HUES6 (cell line): ENCODE data around the gene RPS14.
"Not testable (repeated sequence)": the region's sequence is repeated elsewhere in the genome, so short reads cannot be mapped to it uniquely, and the experiment has no call there.

Experiments used
- H3K27ac ChIP-seq: 2 replicates; pipeline ENCODE4 v1.7.0; 2013; ENCODE audit warnings: low read depth, mild to moderate bottlenecking, low read length, inconsistent platforms
- H3K27me3 ChIP-seq: 2 replicates; pipeline ENCODE4 v1.6.1; 2013; ENCODE audit warnings: low read length; ENCODE audit not compliant: control insufficient read depth, insufficient read depth
- H3K36me3 ChIP-seq: 2 replicates; pipeline ENCODE4 v1.6.1; 2013; ENCODE audit warnings: low read length; ENCODE audit not compliant: control insufficient read depth, insufficient read depth
- H3K4me1 ChIP-seq: 2 replicates; pipeline ENCODE4 v1.6.1; 2013; ENCODE audit warnings: low read length; ENCODE audit not compliant: control insufficient read depth, insufficient read depth
- H3K4me3 ChIP-seq: 2 replicates; pipeline ENCODE4 v1.5.1; 2013; ENCODE audit warnings: low read depth, low read length
- H3K9ac ChIP-seq: one replicate; pipeline ENCODE4 v1.6.1; 2013; ENCODE audit warnings: mild to moderate bottlenecking, low read length
- H3K9me3 ChIP-seq: 2 replicates; pipeline ENCODE4 v1.6.1; 2013; ENCODE audit warnings: low read depth, low read length; ENCODE audit not compliant: control insufficient read depth, insufficient read depth

RPS14 gene

GRCh38 chr5:150457121-150457520 lies 7.6 kb upstream of the RPS14 start:
- Histone ChIP-seq H3K9ac (no peak overlapping the region), H3K36me3 (no peaks in the 10 kb centered on the region), H3K4me1 (peaks cover 54% of the 10 kb centered on the region), H3K27ac (no peak overlapping the region; the same call in 1 of the 2 replicates), H3K27me3 (no peaks in the 10 kb centered on the region), H3K4me3 (no peak overlapping the region), H3K9me3 (no peaks in the 10 kb centered on the region)

DNA sequence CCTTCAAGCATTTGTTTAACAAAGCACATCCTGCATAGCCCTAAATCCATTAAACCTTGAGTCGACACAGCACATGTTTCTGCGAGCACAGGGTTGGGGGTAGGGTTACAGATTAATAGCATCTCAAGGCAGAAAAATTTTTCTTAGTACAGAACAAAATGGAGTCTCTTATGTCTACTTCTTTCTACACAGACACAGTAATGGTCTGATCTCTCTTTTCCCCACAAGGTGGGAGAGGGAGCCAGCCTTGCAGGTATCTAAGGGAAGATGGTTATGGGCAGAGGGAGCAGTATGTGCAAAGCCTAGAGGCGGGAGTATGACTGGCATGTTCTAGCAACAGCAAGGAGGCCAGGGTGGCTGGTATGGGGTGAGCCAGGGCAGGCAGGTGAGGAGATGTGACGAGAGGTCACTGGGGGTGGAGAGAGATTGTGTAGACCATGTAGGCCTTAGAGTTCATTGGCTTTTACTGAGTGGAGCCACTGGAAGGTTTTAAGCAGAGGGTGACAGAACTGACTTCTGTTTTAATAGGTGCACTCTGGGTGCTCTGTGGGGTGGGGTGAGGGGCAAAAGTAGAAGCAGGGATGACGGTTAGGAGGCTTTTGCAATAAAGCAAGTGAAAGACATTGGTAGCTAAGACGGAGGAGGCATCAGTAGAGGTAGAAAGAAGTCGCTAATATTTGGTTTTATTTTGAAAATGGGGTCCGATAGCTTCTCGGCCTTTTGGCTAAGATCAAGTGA lies 5.1 kb upstream of the RPS14 start:
- Histone ChIP-seq H3K4me1 (peaks cover 38% of the 10 kb centered on the region), H3K9me3 (no peaks in the 10 kb centered on the region), H3K4me3 (no peak overlapping the region), H3K36me3 (no peaks in the 10 kb centered on the region), H3K27ac (peak overlapping the region; percentile 43; the same call in 1 of the 2 replicates), H3K9ac (peak overlapping the region; percentile 77), H3K27me3 (no peaks in the 10 kb centered on the region)

- H3K27me3 ChIP-seq, H3K36me3 ChIP-seq, H3K9me3 ChIP-seq, H3K4me3 ChIP-seq: not testable (repeated sequence)
- peaks cover 31% of the 10 kb centered on the region for H3K4me1 ChIP-seq
- H3K9ac ChIP-seq = peak overlapping the region; percentile 75
- H3K27ac ChIP-seq = peak overlapping the region; percentile 39; the same call in 1 of the 2 replicates
Observed at GRCh38 chr5:150454027-150454426, 4.5 kb upstream of the RPS14 start.

GRCh38 chr5:150452914-150453313 lies 3.4 kb upstream of the RPS14 start:
- H3K9ac ChIP-seq = no peak overlapping the region

DNA sequence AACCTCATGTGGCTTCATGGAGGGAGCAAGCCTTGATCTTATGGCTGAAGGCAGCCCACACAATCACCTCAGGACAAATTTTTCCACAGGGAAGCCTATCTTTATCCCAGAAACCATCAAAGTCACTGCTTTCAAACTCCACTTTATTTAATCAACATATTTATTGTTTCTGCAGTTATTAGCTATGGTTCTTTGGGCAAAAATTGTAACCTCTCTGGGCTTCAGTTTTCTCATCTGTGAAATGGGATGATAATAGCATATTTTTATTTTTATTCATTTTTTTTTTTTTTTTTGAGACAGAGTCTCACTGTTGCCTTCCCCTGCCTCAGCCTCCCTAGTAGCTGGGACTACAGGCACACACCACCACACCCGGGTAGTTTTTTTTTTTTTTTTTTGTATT lies 2.1 kb upstream of the RPS14 start:
- Histone ChIP-seq H3K36me3 (peaks cover 28% of the 10 kb centered on the region), H3K4me3 (no peak overlapping the region), H3K9me3 (no peaks in the 10 kb centered on the region), H3K27me3 (no peaks in the 10 kb centered on the region), H3K9ac (no peak overlapping the region), H3K4me1 (peaks cover 26% of the 10 kb centered on the region), H3K27ac (no peak overlapping the region)

More at GRCh38 chr5:150452914-150453313, 3.4 kb upstream of the RPS14 start:
- peak overlapping the region; percentile 59; the same call in 1 of the 2 replicates for H3K27ac ChIP-seq
- H3K36me3 ChIP-seq = peaks cover 15% of the 10 kb centered on the region
- no peaks in the 10 kb centered on the region for H3K27me3 ChIP-seq
- no peaks in the 10 kb centered on the region for H3K9me3 ChIP-seq
- no peak overlapping the region for H3K4me3 ChIP-seq
- H3K4me1 ChIP-seq = peaks cover 33% of the 10 kb centered on the region

GRCh38 chr5:150448952-150449516 lies 505 bp downstream of the RPS14 start:
- Histone ChIP-seq H3K27ac (peak overlapping the region; percentile 99), H3K27me3 (no peaks in the 10 kb centered on the region), H3K9ac (peak overlapping the region; percentile 99), H3K9me3 (no peaks in the 10 kb centered on the region), H3K36me3 (peaks cover 54% of the 10 kb centered on the region), H3K4me3 (peak overlapping the region; percentile 85), H3K4me1 (peaks cover 15% of the 10 kb centered on the region; the same call in 1 of the 2 replicates)

GRCh38 chr5:150448334-150448733 lies 1.2 kb downstream of the RPS14 start:
- Histone ChIP-seq H3K4me1 (peaks cover 8% of the 10 kb centered on the region; the same call in 1 of the 2 replicates), H3K9me3 (no peaks in the 10 kb centered on the region), H3K36me3 (peaks cover 61% of the 10 kb centered on the region), H3K27me3 (no peaks in the 10 kb centered on the region), H3K9ac (peak overlapping the region; percentile 99), H3K4me3 (peak overlapping the region; percentile 85), H3K27ac (peak overlapping the region; percentile 99)

DNA sequence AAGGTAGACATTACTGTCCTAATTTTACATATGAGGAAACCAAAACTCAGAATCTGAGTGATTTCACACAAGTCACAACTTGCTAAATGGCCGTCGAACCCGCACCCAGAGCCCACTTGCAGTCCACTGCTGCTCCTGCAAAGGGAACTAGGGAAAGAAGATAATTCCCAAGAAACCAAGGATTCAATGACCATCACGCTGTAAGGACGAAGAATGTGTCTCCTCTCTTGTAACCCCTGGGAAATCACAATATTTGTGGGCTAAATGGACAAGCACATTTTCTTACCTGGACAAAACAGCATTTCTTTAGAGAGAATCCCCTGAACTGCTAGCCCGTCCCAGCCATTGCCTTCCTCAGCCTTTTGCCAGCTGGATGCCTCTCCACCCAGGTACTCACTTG lies 2.4 kb downstream of the RPS14 start:
- H3K27me3 ChIP-seq = no peaks in the 10 kb centered on the region
- peak overlapping the region; percentile 85; the same call in 1 of the 2 replicates for H3K4me3 ChIP-seq
- H3K27ac ChIP-seq = no peak overlapping the region
- peaks cover 10% of the 10 kb centered on the region; the same call in 1 of the 2 replicates for H3K4me1 ChIP-seq
- H3K9me3 ChIP-seq = no peaks in the 10 kb centered on the region
- peak overlapping the region; percentile 99 for H3K9ac ChIP-seq
- peaks cover 65% of the 10 kb centered on the region for H3K36me3 ChIP-seq

DNA sequence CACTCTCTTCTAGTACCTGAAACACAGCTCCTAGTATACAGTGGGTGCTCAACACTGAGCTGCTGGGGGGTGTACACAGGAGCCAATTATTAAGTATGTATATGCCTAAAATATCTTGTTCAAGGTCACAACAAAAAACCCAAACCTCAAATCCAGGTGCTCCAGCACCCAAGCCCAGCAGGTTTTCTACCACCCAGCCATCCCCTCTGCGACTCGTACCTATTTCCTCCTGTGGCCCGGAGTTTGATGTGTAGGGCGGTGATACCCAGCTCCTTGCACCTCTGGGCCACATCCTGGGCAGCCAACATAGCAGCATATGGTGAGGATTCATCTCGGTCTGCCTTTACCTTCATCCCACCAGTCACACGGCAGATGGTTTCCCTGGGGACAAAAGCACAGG lies 3.0 kb downstream of the RPS14 start:
- Histone ChIP-seq H3K27ac (no peak overlapping the region), H3K9me3 (no peaks in the 10 kb centered on the region), H3K9ac (peak overlapping the region; percentile 3), H3K4me3 (no peak overlapping the region), H3K36me3 (peaks cover 65% of the 10 kb centered on the region), H3K4me1 (peaks cover 16% of the 10 kb centered on the region), H3K27me3 (no peaks in the 10 kb centered on the region)

DNA sequence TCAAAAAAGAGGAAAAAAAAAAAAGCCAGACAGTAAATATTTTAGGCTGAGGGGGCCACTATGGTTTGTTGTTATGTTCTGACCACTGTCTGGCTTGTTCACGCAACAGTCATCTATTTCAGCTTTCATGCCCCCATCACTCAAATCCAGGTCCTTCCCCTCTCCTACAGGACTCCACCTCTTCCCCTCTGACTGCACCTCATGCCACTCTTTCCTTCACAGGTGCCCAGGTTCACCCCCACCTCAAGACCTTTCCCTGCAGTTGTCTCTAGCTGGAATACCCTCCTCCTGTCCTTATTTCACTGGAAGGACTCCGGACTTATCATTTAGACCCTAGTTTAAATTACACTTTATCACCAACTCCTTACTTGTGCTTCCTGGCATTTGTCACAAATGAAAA lies 3.5 kb downstream of the RPS14 start:
- Histone ChIP-seq H3K4me1 (peaks cover 21% of the 10 kb centered on the region), H3K27me3 (no peaks in the 10 kb centered on the region), H3K27ac (no peak overlapping the region), H3K36me3 (peaks cover 65% of the 10 kb centered on the region), H3K9me3 (no peaks in the 10 kb centered on the region), H3K9ac (no peak overlapping the region), H3K4me3 (no peak overlapping the region)

DNA sequence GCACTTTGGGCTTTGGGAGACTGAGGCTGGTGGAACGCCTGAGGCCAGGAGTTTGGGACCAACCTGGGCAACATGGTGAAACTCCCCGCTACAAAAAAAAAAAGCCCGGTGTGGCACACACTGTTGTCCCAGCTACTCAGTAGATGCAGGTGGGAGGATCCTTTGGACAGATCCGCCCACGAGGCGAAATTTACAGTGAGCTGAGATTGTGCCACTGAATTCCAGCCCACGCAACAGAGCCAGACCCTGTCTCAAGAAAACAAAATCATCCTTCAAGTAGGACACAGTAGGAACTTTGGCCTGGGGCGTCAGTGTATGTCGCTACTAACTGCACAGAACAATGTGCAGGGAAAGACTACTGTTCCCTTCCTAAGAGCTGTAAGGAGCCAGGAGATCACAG lies 4.8 kb downstream of the RPS14 start:
- Histone ChIP-seq H3K4me1 (peaks cover 22% of the 10 kb centered on the region), H3K4me3 (no peak overlapping the region), H3K36me3 (peaks cover 65% of the 10 kb centered on the region), H3K27ac (no peak overlapping the region), H3K9me3 (no peaks in the 10 kb centered on the region), H3K27me3 (no peaks in the 10 kb centered on the region), H3K9ac (no peak overlapping the region)
